ENCODE measurements around the gene XPNPEP3.

XPNPEP3 gene

GRCh38 chr22:40939202-40939601 lies 82.3 kb downstream of the XPNPEP3 start:
- no peak for DNase-seq (ENCODE audit: low read depth)

- DNase-seq (ENCODE audit: low read depth), result peak; percentile 98
Measured at GRCh38 chr22:40950962-40951794, 94.2 kb downstream of the XPNPEP3 start, which contains the start of gene RBX1. Gene RBX1, plus strand, starts transcription at chr22:40951378. Its CDS starts 21 bp downstream, at chr22:40951399.

DNA sequence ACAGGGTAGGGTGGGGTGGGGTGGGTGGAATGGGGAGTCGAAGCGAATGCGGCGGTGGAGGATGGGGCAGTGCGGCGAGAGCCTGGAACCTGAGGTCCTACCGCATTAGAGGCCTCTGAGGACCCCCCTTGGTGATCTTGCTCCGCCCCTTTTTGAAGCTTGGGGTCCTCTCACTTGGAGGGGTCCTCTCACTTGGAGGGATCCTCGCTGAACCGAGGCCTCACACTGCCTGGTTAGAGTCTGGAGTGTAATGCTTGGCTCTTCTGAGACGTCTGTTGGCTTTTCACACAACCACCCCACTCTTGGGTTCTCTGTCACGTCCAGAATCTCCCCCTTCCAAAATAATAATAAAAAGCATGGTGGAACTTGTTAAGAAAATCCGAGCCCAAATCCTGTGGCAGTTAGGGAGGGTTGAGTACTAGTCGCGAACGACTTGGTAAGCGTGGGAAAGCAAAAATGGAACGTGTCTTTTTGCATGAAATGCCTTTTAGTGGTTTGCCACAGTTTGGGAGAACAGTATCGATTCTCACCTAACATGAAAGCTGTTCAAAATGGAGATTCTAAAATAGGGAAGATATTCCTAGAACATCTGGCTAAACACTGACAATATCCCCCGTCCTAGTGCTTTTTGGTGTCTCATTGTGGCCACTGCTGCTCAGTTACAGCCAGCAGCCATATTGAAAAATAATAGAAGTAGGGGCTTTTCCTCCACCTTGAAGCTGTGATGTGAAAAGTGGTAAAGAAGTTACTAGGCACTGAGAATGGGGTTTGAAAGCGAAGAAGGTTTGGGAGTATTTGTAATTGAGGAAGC lies 95.1 kb downstream of the XPNPEP3 start:
- no peak for DNase-seq (ENCODE audit: low read depth)

- DNase-seq (ENCODE audit: low read depth), result no peak
Measured at GRCh38 chr22:40953471-40953870, 96.5 kb downstream of the XPNPEP3 start.

DNA sequence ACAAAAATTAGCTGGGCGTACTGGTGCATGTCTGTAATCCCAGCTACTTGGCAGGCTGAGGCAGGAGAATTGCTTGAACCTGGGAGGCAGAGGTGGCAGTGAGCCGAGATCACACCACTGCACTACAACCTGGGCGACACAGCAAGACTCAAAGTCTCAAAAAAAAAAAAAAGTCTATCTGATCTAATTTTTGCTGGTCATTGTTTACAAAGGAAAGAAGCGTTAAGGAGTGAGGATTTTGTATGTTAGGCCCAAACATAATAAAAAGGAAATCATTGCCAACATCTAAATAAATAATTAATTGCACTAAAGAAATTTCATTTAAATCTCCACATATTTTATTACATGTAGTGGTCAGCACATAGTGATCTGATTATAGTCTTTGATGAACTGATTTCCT lies 97.2 kb downstream of the XPNPEP3 start:
- no peak for DNase-seq (ENCODE audit: low read depth)

GRCh38 chr22:40955571-40955970 lies 98.6 kb downstream of the XPNPEP3 start:
- DNase-seq (ENCODE audit: low read depth), result no peak

- no peak for DNase-seq (ENCODE audit: low read depth)
Measured at GRCh38 chr22:40957601-40958000, 100.7 kb downstream of the XPNPEP3 start.

- DNase-seq (ENCODE audit: low read depth), result no peak
Measured at GRCh38 chr22:40958299-40958698, 101.4 kb downstream of the XPNPEP3 start.

GRCh38 chr22:40960145-40960544 lies 103.2 kb downstream of the XPNPEP3 start:
- DNase-seq (ENCODE audit: low read depth), result no peak

DNA sequence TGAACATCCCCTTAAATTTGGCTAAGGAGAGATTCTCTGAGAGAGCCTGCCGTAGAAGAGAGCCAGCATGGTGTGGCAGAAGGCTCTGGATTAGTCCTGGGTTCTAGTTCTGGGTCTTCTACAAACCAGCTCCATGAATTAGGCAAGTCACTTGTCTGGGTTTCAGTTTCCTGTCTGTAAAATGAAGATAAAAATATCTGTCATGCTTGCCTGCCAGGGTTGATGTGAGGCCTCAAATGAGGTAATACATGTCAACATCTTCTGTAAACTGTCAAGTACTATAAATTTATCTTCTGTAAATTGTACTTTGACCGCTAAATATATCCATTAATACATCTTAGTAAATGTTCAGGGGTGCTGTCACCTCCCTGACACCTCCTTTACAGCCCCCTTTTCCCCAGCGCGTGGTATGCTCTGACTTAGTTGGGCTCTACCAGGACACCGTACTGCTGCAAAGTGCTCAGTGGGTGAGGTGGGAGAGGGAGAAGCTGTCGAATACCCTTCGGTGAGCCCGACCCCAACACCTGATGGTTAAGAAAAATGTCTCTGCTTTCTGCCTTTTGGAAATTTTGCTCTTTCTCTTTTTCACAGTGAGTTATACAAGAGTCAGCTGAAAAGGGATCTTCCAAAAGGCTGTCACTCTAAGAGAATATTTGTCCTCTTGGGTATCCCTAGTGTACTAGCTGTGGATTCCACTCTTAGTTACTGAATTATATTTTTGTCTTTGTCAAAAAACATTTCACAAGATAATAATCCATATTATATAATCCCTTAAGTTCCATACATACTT lies 109.2 kb downstream of the XPNPEP3 start:
- no peak for DNase-seq (ENCODE audit: low read depth)

- DNase-seq (ENCODE audit: low read depth), result no peak
Measured at GRCh38 chr22:40966726-40967085, 109.8 kb downstream of the XPNPEP3 start.

GRCh38 chr22:40967111-40967760 lies 110.3 kb downstream of the XPNPEP3 start:
- DNase-seq (ENCODE audit: low read depth), result no peak

- no peak for DNase-seq (ENCODE audit: low read depth)
Measured at GRCh38 chr22:40972587-40972986, 115.6 kb downstream of the XPNPEP3 start.

- DNase-seq (ENCODE audit: low read depth), result no peak
Measured at GRCh38 chr22:40973144-40973543, 116.2 kb downstream of the XPNPEP3 start.

GRCh38 chr22:40975366-40975765 lies 118.4 kb downstream of the XPNPEP3 start:
- DNase-seq (ENCODE audit: low read depth), result no peak

- no peak for DNase-seq (ENCODE audit: low read depth)
Measured at GRCh38 chr22:40976866-40977700, 120.1 kb downstream of the XPNPEP3 start.

DNA sequence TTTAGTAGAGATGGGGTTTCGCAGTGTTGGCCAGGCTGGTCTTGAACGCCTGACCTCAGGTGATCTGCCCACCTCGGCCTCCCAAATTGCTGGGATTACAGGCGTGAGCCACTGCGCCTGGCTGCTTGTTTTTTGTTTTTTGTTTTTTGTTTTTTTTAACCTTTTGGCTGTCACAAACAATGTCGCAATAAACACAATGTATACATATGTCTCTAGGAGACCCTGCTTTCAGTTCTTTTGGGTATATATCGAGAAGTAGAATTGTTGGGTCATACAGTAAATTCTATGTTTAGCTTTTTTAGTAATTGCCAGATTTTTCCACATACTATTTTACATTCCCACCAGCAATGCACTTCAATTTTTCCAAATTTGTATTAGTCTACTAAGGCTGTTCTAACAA lies 122.2 kb downstream of the XPNPEP3 start:
- DNase-seq (ENCODE audit: low read depth), result no peak

GRCh38 chr22:40979871-40980270 lies 122.9 kb downstream of the XPNPEP3 start:
- DNase-seq (ENCODE audit: low read depth), result no peak
